KMS-11 (cell line): ENCODE measurements around the gene CEP170B.

Experiments used
- H2AFZ ChIP-seq: fragments of 200-600 bp; sonication (generic); 2 replicates; pipeline ENCODE4 v1.6.1; 2016; ENCODE audit warnings: antibody characterized with exemption, mixed run types, low read depth
- H3K27ac ChIP-seq: fragments of 200-600 bp; sonication (generic); 2 replicates; pipeline ENCODE4 v1.6.1; 2016; ENCODE audit warnings: mild to moderate bottlenecking, mixed run types
- H3K27me3 ChIP-seq: fragments of 200-600 bp; sonication (generic); 2 replicates; pipeline ENCODE4 v1.6.1; 2017; ENCODE audit warnings: mild to moderate bottlenecking, low read depth, mixed run types, moderate library complexity; ENCODE audit not compliant: insufficient read depth
- H3K36me3 ChIP-seq: fragments of 200-600 bp; sonication (generic); 2 replicates; pipeline ENCODE4 v1.6.1; 2017; ENCODE audit warnings: mild to moderate bottlenecking, mixed run types; ENCODE audit not compliant: insufficient read depth
- H3K4me1 ChIP-seq: fragments of 200-600 bp; sonication (generic); 2 replicates; pipeline ENCODE4 v1.6.1; 2016; ENCODE audit warnings: mild to moderate bottlenecking, low read depth, mixed run types; ENCODE audit not compliant: poor library complexity, severe bottlenecking
- H3K4me2 ChIP-seq: fragments of 200-600 bp; sonication (generic); 2 replicates; pipeline ENCODE4 v1.7.0; 2016; ENCODE audit warnings: mild to moderate bottlenecking, mixed run types
- H3K4me3 ChIP-seq: fragments of 200-600 bp; sonication (generic); IDR thresholded peaks from 2 replicates; pipeline ENCODE4 v1.6.1; 2017; ENCODE audit warnings: low read depth, low read length, mixed read lengths; ENCODE audit not compliant: insufficient read depth
- H3K79me2 ChIP-seq: fragments of 200-600 bp; sonication (generic); 2 replicates; pipeline ENCODE4 v1.6.1; 2016; ENCODE audit warnings: low read depth, mixed run types; ENCODE audit not compliant: insufficient read depth
- H3K9ac ChIP-seq: fragments of 200-600 bp; sonication (generic); 2 replicates; pipeline ENCODE4 v1.6.1; 2016; ENCODE audit warnings: mild to moderate bottlenecking, mixed run types
- H4K20me1 ChIP-seq: fragments of 200-600 bp; sonication (generic); 2 replicates; pipeline ENCODE4 v1.6.1; 2016; ENCODE audit warnings: mild to moderate bottlenecking, mixed run types; ENCODE audit not compliant: insufficient read depth
- CTCF ChIP-seq: fragments of 200-600 bp; sonication (generic); conservative IDR thresholded peaks from 2 replicates; pipeline ENCODE4 v1.6.1; 2017; ENCODE audit warnings: low read depth, mild to moderate bottlenecking, antibody characterized with exemption, low read length, moderate library complexity, mixed read lengths

The CEP170B gene

GRCh38 chr14:104892531-104893434 is 27.7 kb downstream of the CEP170B start:
- Histone ChIP-seq H2AFZ (no peak overlapping the region), H3K79me2 (no peaks in the 10 kb centered on the region), H4K20me1 (no peaks in the 10 kb centered on the region), H3K4me1 (peaks cover 50% of the 10 kb centered on the region), H3K4me2 (peak overlapping the region; percentile 36; the same call in 1 of the 2 replicates), H3K27ac (peak overlapping the region; percentile 55; the same call in 1 of the 2 replicates), H3K9ac (no peak overlapping the region), H3K36me3 (no peaks in the 10 kb centered on the region), H3K27me3 (no peaks in the 10 kb centered on the region), H3K4me3 (no peak overlapping the region)
- no peak for TF ChIP-seq CTCF

- no peaks in the 10 kb centered on the region for H4K20me1 ChIP-seq
- peak overlapping the region; percentile 55 for H3K27ac ChIP-seq
- H3K4me2 ChIP-seq, result peak overlapping the region; percentile 56
- no peaks in the 10 kb centered on the region for H3K27me3 ChIP-seq
- peak overlapping the region; percentile 17; the same call in 1 of the 2 replicates for H3K9ac ChIP-seq
- H2AFZ ChIP-seq, result no peak overlapping the region
- H3K4me3 ChIP-seq, result no peak overlapping the region
- no peaks in the 10 kb centered on the region for H3K79me2 ChIP-seq
- TF ChIP-seq CTCF, result no peak
- H3K4me1 ChIP-seq, result peaks cover 58% of the 10 kb centered on the region
- H3K36me3 ChIP-seq, result no peaks in the 10 kb centered on the region
Observed at GRCh38 chr14:104893435-104894207, 28.6 kb downstream of the CEP170B start.

GRCh38 chr14:104894331-104895206 is 29.5 kb downstream of the CEP170B start:
- Histone ChIP-seq H3K4me1 (peaks cover 68% of the 10 kb centered on the region), H3K79me2 (no peaks in the 10 kb centered on the region), H4K20me1 (no peaks in the 10 kb centered on the region), H3K4me2 (peak overlapping the region; percentile 56; the same call in 1 of the 2 replicates), H3K9ac (no peak overlapping the region; the same call in 1 of the 2 replicates), H2AFZ (no peak overlapping the region), H3K27me3 (no peaks in the 10 kb centered on the region), H3K36me3 (no peaks in the 10 kb centered on the region), H3K27ac (peak overlapping the region; percentile 55), H3K4me3 (no peak overlapping the region)
- TF ChIP-seq CTCF, result no peak

- Histone ChIP-seq H3K79me2 (no peaks in the 10 kb centered on the region), H3K36me3 (no peaks in the 10 kb centered on the region), H3K9ac (no peak overlapping the region), H4K20me1 (no peaks in the 10 kb centered on the region), H3K4me1 (peaks cover 75% of the 10 kb centered on the region), H3K27ac (no peak overlapping the region), H2AFZ (no peak overlapping the region), H3K4me2 (no peak overlapping the region), H3K4me3 (no peak overlapping the region), H3K27me3 (no peaks in the 10 kb centered on the region)
- no peak for TF ChIP-seq CTCF
Observed at GRCh38 chr14:104895207-104895785, 30.2 kb downstream of the CEP170B start.
